GM19372 (cell line): Measurements from ENCODE around the gene YWHAE.
"Not testable (repeated sequence)": the region's sequence is repeated elsewhere in the genome, so short reads cannot be mapped to it uniquely, and the experiment has no call there.

Experiments
- ATAC-seq: cut with Tn5 transposase; IDR thresholded peaks from one replicate; pipeline ENCODE4 v1.9.1; 2021; ENCODE audit warnings: mild to moderate bottlenecking, low read depth, moderate library complexity; ENCODE audit not compliant: unreplicated experiment

YWHAE gene

DNA sequence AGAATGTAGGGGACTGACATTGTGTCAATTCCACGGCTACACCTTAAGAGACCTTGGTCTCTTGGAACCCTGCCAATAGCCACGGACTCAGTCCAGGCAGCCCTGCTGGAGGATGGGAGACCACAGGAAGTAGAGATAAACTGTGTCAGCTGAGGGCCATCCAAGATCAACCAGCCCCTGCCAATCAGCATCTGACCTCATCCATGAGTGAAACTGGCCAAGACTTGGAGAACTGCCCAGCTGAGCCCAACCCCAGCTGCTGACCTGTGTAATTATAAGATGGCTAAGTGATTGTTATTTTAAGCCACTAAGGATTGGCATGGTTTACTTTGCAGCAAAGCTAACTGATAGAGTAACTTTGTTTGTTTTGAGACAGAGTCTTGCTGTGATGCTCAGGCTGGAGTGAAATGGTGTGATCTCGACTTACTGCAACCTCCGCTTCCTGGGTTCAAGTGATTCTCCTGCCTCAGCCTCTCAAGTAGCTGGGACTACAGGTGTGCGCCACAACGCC, 13.3 kb upstream of the YWHAE start:
- no peak for ATAC-seq

DNA sequence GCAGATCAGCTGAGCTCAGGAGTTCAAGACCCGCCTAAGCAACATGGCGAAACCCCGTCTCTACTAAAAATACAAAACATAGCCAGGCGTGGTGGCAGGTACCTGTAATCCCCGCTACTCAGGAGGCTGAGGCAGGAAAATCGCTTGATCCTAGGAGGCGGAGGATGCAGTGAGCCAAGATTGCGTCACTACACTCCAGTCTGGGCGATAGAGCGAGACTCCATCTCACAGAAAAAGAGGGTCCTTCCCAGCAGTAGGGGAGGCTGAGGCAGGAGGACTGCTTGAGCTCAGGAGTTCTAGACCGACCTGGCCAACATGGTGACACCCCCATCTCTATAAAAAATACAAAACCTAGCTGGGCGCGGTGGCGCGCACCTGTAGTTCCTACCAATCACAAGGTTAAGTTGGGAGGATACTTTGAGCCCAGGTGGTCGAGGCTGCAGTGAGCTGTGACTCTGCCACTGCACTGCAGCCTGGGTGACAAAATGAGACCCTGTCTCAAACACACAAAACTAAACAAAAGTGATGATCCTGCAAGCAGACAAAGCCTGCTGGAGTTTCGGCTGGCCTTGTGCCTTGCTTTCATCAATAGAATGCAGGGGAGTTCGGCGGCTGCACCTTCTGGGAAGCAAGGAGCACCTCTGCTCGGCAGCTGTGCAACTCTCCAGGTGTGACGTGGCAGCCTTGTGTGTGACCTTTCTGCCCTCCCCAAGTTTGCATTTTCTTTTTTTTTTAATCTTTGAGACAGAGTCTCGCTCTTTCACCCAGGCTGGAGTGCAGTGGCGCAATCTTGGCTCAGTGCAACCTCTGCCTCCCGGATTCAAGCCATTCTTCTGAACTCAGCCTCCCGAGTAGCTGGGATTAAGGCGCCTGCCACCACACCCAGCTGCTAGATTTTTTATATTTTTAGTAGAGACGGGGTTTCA, 12.4 kb upstream of the YWHAE start:
- no peak for ATAC-seq

GRCh38 chr17:1402262-1402586, 2.2 kb upstream of the YWHAE start:
- no peak for ATAC-seq

GRCh38 chr17:1398931-1399678, 917 bp downstream of the YWHAE start:
- peak; percentile 13 for ATAC-seq

DNA sequence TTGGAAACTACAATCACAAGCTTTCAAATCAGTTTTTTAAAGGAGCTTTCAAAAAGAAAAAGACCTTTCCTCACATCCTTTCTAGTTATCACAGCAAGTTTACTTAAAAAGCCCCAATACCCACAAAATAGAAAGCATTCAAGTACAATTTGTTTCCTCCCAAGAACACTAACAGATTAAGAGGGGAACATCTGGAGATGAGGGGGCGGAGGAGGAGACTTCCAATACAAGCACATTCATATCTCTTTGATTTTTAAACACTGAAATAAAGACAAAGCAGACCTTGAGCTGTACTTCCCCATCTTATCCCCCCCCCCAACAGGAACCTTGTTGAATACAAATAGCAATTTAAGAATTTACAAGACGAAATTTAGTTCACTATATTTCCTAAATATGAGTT, 2.0 kb downstream of the YWHAE start:
- ATAC-seq: no peak

DNA sequence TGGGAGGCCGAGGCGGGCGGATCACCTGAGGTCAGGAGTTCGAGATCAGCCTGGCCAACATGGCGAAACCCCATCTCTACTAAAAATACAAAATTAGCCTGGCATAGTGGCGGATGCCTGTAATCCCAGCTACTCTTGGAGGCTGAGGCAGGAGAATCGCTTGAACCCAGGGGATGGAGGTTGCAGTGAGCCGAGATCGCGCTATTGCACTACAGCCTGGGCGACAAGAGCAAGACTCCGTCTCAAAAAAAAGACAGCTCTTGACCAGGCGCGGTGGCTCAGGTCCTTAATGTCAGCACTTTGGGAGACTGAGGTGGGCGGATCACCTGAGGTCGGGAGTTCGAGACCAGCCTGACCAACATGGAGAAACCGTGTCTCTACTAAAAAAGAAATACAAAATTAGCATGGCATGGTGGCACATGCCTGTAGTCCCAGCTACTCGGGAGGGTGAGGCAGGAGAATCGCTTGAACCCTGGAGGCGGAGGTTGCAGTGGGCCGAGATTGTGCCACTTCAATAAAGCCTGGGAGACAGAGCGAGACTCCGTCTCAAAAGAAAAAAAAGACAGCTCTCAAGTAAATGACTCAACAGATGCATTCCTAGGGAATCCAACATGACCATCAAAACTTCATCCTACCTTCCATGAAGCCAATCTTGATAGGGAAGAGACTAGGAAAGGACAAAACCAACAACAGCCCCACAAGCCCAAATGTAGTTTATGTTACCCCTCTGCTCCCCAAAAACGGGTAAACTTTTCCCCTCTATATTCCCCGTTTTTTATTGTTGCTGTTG, 4.0 kb downstream of the YWHAE start:
- ATAC-seq: not testable (repeated sequence)

DNA sequence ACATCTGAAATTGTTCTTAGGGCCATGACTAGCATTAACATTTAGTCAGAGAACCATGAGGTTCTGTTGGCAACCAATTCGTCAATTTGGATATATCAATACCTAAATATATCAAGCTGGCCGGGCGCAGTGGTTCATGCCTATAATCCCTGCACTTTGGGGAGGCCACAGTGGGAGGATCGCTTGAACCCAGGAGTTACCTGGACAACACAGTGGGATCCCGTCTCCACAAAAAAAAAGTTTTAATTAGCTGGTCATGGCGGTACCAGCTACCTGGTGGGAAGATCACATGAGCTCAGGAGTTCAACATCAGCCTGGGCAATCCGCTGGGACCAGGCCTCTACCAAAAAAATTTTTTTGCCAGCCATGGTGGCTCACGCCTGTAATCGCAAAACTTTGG, 8.4 kb downstream of the YWHAE start:
- ATAC-seq: no peak

- ATAC-seq: no peak
Observed at GRCh38 chr17:1390432-1391367, 9.3 kb downstream of the YWHAE start.

DNA sequence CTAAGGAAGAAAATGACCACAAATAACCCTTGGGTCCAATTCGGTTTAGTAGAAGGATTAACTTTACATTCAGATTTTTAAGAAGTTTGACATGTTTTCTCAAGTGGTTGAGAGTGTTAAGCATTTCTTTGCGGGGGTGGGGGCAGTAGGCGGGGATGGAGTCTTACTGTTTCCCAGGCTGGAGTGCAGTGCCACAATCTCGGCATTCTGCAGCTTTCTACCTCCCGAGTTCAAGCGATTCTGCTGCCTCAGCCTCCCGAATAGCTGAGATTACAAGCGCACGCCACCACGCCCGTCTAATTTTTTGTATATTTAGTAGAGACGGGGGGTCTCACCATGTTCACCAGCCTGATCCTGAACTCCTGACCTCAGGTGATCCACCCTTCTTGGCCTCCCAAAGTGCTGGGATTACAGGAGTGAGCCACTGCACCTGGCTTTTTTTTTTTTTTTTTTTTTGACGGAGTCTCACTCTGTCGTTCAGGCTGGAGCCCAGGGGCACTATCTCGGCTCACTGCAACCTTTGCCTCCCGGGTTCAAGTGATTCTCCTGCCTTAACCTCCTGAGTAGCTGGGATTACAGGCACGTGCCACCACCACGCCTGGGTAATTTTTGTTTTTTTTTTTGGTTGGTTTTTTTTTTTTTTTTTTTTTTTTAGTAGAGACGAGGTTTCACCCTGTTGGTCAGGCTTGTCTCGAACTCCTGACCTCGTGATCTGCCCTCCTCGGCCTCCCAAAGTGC, 12.4 kb downstream of the YWHAE start:
- not testable (repeated sequence) for ATAC-seq

- not testable (repeated sequence) for ATAC-seq
Observed at GRCh38 chr17:1386675-1387190, 13.3 kb downstream of the YWHAE start.

DNA sequence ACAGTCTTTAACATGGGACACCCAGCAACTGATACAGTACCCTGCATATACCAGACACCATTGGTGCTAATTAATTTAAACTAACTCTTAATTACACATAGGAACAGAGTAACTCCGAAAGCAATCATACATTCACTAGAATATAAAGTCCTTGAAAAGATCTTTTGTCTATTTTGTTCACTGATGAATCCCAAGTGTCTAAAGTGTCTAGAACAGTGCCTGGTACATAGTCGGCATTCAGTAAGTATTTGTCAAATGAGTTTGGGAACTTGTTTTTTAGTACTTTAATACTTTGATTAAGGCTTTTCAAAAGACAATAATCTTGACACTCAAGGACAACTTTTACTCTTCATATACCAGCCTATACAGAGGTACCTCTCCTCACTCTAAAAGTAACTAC, 13.8 kb downstream of the YWHAE start:
- no peak for ATAC-seq

DNA sequence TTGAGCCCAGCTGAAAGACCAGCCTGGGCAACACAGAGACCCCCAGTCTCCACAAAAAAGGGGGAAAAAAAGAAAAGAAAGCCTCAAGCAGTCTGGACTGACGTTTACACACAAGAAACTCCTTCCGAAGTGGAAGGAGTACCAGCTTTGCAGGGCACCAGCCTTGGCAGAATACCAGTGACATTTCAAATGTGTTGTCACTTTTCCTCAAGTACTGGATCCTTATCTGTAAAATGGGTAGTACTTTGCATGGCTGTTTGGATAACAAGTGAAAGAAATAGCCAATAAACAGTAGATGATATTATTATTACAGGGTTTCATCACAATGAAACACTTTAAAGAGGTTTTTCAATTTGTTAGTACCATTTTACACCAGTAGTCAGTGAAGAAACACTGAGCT, 14.2 kb downstream of the YWHAE start:
- no peak for ATAC-seq

- no peak for ATAC-seq
Observed at GRCh38 chr17:1384905-1385435, 15.1 kb downstream of the YWHAE start.

DNA sequence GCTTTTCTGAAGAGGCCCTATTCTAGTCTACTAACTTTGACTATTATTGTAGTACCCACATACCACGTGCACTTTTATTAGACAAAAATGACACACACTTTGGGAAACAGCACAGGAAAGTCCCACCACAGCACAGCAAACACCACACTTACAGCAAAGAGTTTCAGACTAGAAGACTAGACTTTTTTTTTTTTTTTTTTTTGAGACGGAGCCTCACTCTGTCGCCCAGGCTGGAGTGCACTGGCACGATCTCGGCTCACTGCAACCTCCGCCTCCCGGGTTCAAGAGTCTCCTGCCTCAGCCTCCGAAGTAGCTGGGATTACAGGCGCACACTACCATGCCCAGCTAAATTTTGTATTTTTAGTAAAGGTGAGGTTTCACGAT, 20.1 kb downstream of the YWHAE start:
- ATAC-seq: no peak

GRCh38 chr17:1379208-1379929, 20.7 kb downstream of the YWHAE start:
- no peak for ATAC-seq

DNA sequence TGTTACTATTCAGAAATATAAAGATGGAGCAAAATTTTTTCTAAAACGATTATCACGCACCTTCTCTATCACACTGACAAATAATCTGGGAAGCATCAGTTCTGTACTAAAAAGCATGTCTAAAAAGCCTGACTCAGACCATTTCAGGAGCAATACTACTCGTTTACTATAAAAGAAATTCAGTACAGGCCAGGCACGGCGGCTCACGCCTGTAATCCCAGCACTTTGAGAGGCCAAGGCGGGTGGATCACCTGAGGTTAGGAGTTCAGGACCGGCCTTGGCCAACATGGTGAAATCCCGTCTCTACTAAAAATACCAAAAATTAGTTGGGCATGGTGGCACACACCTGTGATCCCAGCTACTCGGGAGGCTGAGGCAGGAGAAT, 21.6 kb downstream of the YWHAE start:
- not testable (repeated sequence) for ATAC-seq

- no peak for ATAC-seq
Observed at GRCh38 chr17:1377334-1377733, 22.7 kb downstream of the YWHAE start.

- no peak for ATAC-seq
Observed at GRCh38 chr17:1376061-1376460, 24.0 kb downstream of the YWHAE start.
